Stimulated activated CD4-positive, alpha-beta T cell treated with anti-CD3 and anti-CD28 coated beads, Interleukin-2, amount 100 ng/mL, for 24 hours (primary cell): Measurements from ENCODE around the gene ZNF219.

Experiments used
- DNase-seq, 2 donors: peaks; one replicate each; pipeline ENCODE4 v3.0.0-alpha.2; 2020

Gene ZNF219

DNA sequence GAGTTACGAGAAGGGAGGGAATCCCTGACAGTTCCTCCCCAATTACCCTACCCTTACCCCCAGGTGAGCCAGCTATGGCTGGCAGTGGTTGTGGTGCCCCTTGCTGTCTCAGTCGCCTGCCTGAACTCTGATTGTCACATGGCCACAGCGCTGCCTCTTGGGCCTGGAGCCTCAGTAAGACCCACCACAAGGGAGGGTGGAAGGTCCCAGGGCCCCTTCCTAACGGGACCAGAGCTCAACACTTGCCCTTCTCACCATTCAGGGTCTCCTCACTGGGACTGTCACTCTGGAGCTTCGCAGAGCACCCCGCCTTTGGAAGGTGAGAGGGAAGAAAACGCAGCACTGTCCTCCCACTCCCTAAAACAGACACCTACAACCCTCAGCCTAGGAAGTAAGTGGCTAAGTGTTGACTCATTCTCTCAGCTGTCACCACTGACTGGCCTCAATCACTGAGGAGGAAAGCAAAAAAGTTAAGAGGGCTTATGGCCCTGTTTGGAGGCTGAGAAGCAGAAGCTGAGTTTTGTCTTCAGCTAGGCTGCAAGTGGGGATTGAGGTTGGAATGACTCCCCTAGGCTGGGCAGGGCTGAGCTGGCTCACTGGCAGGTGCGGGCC, 3.5 kb upstream of the ZNF219 start:
- no peak for DNase-seq

GRCh38 chr14:21100931-21101330, 2.5 kb upstream of the ZNF219 start, which contains the start of gene TMEM253:
Gene TMEM253 (plus strand): TSS chr14:21101066. CDS start chr14:21101344, 278 bp downstream.
- DNase-seq = no peak

- no peak for DNase-seq
These were observed 1.1 kb upstream of the ZNF219 start for GRCh38 chr14:21099596-21099985.

- no peak for DNase-seq
These were observed 589 bp upstream of the ZNF219 start for GRCh38 chr14:21098892-21099595.

DNA sequence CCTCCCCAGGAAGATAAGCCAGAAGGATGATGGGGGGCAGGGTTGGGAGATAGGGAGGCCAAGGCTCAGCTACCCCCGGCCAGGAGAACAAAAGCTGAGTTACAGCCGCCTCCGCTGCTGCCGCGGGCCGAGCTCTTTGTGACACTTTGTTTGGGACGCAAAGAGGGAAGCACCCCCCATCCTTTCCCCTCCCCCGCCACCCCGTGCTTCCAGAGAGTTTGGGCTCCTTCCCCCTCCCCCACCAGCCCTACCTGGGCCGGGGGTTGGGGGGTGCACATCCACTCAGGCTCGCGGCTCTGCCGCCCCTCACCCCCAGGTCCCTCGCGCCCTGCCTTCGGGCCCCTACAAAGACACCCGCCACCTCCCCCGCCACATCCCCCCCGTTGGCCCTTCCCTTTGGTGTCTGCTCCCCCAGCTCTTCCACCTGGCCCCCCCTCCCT, 799 bp downstream of the ZNF219 start:
- no peak for DNase-seq

- DNase-seq = no peak
These were observed 1.3 kb downstream of the ZNF219 start for GRCh38 chr14:21096978-21097635.

DNA sequence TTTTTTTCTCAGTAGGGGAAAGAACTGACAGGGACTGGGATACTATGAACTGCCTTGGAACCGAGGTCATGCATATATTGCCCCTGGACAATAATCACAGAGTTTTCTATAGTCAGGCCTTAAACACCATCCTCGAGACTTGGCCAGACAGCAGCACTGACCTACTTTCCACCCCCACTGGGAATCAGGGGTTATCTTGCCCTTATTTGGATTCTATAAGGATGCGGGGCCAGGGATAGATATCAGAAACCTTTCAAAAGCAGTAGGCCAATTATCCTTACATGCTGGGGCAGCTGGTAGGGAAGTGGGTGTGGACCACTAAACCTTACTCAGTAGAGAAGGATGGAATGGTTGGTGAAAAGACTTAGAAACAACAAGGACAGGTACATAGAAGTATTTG, 2.0 kb downstream of the ZNF219 start:
- DNase-seq = no peak

GRCh38 chr14:21095430-21096205, 2.8 kb downstream of the ZNF219 start:
- DNase-seq = no peak

DNA sequence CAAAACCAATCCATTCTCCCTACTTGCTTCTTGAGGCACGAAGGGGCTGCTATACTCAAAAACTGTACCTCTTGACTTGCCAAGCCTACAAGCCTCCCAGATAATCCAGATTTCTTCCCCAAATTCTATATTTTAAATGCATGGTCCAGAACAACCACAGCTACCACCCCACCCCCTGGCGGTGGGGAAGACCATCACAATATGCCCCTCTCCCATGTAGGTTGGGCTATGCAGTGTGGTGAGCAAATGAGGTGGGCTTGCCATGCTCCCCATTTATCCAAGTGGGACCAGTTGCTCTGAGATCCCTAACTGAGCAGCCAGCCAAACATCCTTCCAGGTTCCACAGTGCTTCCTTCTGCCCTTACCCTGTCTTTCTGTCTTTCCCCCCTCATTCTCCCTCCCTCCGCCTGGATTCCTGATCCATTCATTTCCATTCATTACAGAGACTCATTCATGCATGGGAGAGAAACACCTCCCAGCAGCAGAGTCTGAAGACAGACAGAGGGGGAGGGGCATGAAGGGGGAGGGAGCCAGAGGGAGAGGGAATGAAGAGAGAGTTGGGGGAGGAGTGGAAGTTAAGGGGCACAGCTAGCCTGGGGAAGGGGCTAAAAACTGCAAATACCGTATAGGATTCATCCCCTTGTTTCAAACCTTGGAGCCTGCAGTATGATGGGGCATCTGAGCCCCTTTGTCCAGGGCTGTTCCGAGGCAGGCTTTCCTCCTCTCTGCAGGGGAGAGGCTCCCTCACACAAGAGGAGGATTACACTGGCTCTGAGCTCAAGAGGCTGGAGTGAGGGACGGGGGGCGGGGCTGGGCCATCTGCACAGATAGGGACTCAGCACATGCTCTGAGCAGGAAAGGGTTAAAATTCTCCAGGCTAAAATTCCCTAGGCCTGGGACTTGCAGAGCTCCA, 4.4 kb downstream of the ZNF219 start:
- no peak for DNase-seq

- DNase-seq = no peak
These were observed 5.4 kb downstream of the ZNF219 start for GRCh38 chr14:21093018-21093417.

GRCh38 chr14:21092273-21093011, 6.0 kb downstream of the ZNF219 start:
- DNase-seq = peak; percentile 95 to 96

- no peak for DNase-seq
These were observed 6.6 kb downstream of the ZNF219 start for GRCh38 chr14:21091821-21092272.

GRCh38 chr14:21090940-21091663, 7.4 kb downstream of the ZNF219 start:
- DNase-seq = no peak

GRCh38 chr14:21090194-21090939, 8.1 kb downstream of the ZNF219 start:
- peak in 1 of 2 donors; percentile 59 for DNase-seq

- DNase-seq = no peak
These were observed 8.6 kb downstream of the ZNF219 start for GRCh38 chr14:21089877-21090193.

GRCh38 chr14:21089271-21089670, 9.2 kb downstream of the ZNF219 start:
- no peak for DNase-seq

GRCh38 chr14:21088687-21089086, 9.8 kb downstream of the ZNF219 start:
- no peak for DNase-seq

GRCh38 chr14:21087294-21088091, 11.0 kb downstream of the ZNF219 start:
- DNase-seq = peak in 1 of 2 donors; percentile 50

DNA sequence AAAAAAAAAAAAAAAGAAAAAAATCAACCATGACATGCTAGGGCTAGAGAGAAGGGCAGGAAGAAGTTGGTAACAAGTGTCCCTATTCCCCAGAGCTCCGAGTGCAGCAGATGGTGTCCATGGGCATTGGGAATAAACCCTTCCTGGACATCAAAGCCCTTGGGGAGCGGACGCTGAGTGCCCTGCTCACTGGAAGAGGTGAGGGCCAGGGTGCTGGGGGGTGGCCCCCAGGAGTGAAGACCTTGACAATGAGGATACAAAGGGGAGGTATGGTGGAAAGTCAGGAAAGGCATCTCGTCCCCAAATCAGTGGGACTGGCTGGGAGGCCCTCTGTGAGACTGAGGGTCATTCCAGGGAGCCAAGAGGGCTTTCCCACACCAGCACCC, 11.6 kb downstream of the ZNF219 start:
- no peak for DNase-seq
